Stimulated activated CD4-positive, alpha-beta T cell treated with anti-CD3 and anti-CD28 coated beads, Interleukin-4, amount 100 ng/mL, for 48 hours (primary cell): ENCODE results near the gene EDC4.
"Not testable (repeated sequence)": the region's sequence is repeated elsewhere in the genome, so short reads cannot be mapped to it uniquely, and the experiment has no call there.

Experiments
- DNase-seq, 2 donors: peaks; one replicate each; pipeline ENCODE4 v3.0.0-alpha.2; 2020; ENCODE audit warnings: low read depth in 2 of 2

Gene EDC4

GRCh38 chr16:67872631-67873434 lies at the start of gene EDC4:
TSS of gene EDC4 (plus strand) at chr16:67873052. CDS start at chr16:67873262, 210 bp downstream.
- DNase-seq: peak; percentile 84 to 86

GRCh38 chr16:67825119-67825518 lies 47.7 kb upstream of the EDC4 start:
- DNase-seq: no peak

GRCh38 chr16:67825906-67826305 lies 46.9 kb upstream of the EDC4 start:
- no peak for DNase-seq

GRCh38 chr16:67828651-67829050 lies 44.2 kb upstream of the EDC4 start:
- no peak for DNase-seq

GRCh38 chr16:67833030-67833414 lies 39.8 kb upstream of the EDC4 start:
- no peak for DNase-seq

GRCh38 chr16:67833415-67834241 lies 39.2 kb upstream of the EDC4 start:
- peak; percentile 89 to 91 for DNase-seq

- no peak for DNase-seq
These were observed 38.6 kb upstream of the EDC4 start for GRCh38 chr16:67834242-67834614.

- DNase-seq: not testable (repeated sequence)
These were observed 35.7 kb upstream of the EDC4 start for GRCh38 chr16:67837190-67837589.

GRCh38 chr16:67837811-67838210 lies 35.0 kb upstream of the EDC4 start:
- DNase-seq: no peak

GRCh38 chr16:67841198-67841815 lies 31.5 kb upstream of the EDC4 start:
- no peak for DNase-seq

GRCh38 chr16:67841816-67842508 lies 30.9 kb upstream of the EDC4 start, which contains the start of gene THAP11:
TSS of gene THAP11 (plus strand) at chr16:67842320. CDS start at chr16:67842555, 235 bp downstream.
- peak; percentile 89 to 90 for DNase-seq

- DNase-seq: peak; percentile 51
These were observed 30.1 kb upstream of the EDC4 start for GRCh38 chr16:67842509-67843342.

GRCh38 chr16:67843343-67843765 lies 29.5 kb upstream of the EDC4 start:
- DNase-seq: peak in 1 of 2 donors; percentile 27

GRCh38 chr16:67844497-67844896 lies 28.4 kb upstream of the EDC4 start:
- no peak for DNase-seq

- no peak for DNase-seq
These were observed 27.4 kb upstream of the EDC4 start for GRCh38 chr16:67845291-67846062.

- no peak for DNase-seq
These were observed 26.9 kb upstream of the EDC4 start for GRCh38 chr16:67846063-67846319.

- DNase-seq: peak; percentile 93 to 97
These were observed 26.4 kb upstream of the EDC4 start, which contains the start of gene NUTF2 for GRCh38 chr16:67846320-67847063. TSS of gene NUTF2 (plus strand) at chr16:67846933. CDS start at chr16:67865131, 18,198 bp downstream.

- no peak for DNase-seq
These were observed 25.6 kb upstream of the EDC4 start, which contains the start of gene CENPT for GRCh38 chr16:67847064-67847861. TSS of gene CENPT (minus strand) at chr16:67847693. CDS start at chr16:67833859, 13,834 bp downstream.
